Common myeloid progenitor, CD34-positive (primary cell): ENCODE measurements around the gene PCOLCE2.

ENCODE experiments used
- CTCF ChIA-PET: fragments of 350-600 bp; sonication (Branson Sonifier 250); formaldehyde crosslinking; loops from one replicate; lab custom pipeline; 2021; ENCODE audit warnings: antibody characterized with exemption; lab: Charles Lee
- POLR2A ChIA-PET: fragments of 350-600 bp; sonication (Branson Sonifier 250); formaldehyde crosslinking; loops from one replicate; lab custom pipeline; 2021; ENCODE audit warnings: antibody characterized with exemption; lab: Charles Lee
- DNase-seq, 3 donors: peaks; one replicate each; pipeline versions ENCODE4 v3.0.0 to v3.0.0-alpha.2; 2013
- H3K27ac ChIP-seq, 2 experiments: 1 replicate in 1 of 2; 2 replicates in 1 of 2; pipeline ENCODE4 v1.7.0; 2013; ENCODE audit warnings: inconsistent platforms in 2 of 2, low read length in 2 of 2, mild to moderate bottlenecking in 2 of 2, low read depth in 1 of 2, moderate library complexity in 1 of 2; ENCODE audit not compliant: severe bottlenecking in 2 of 2, insufficient read depth in 1 of 2, poor library complexity in 1 of 2
- H3K27me3 ChIP-seq, 5 experiments: replicated peaks in 2 of 5; 1 replicate in 3 of 5; 2 replicates in 2 of 5; pipeline versions ENCODE4 v1.6.1 to v1.7.0; 2013; ENCODE audit warnings: low read length in 4 of 5, mild to moderate bottlenecking in 2 of 5, moderate library complexity in 2 of 5, inconsistent platforms in 1 of 5; ENCODE audit not compliant: insufficient read depth in 5 of 5, control insufficient read depth in 4 of 5
- H3K36me3 ChIP-seq, 4 experiments: 1 replicate in 2 of 4; 2 replicates in 2 of 4; pipeline versions ENCODE4 v1.6.1 to v1.7.0; 2013; ENCODE audit warnings: low read length in 3 of 4, control low read depth in 1 of 4, mild to moderate bottlenecking in 1 of 4; ENCODE audit not compliant: control insufficient read depth in 4 of 4, insufficient read depth in 4 of 4
- H3K4me1 ChIP-seq, 4 experiments: 1 replicate in 3 of 4; 2 replicates in 1 of 4; pipeline versions ENCODE4 v1.6.1 to v1.7.1; 2013; ENCODE audit warnings: low read length in 3 of 4, mild to moderate bottlenecking in 3 of 4, control low read depth in 1 of 4, inconsistent platforms in 1 of 4, moderate library complexity in 1 of 4; ENCODE audit not compliant: control insufficient read depth in 4 of 4, insufficient read depth in 4 of 4; ENCODE audit errors: control extremely low read depth in 1 of 4
- H3K4me3 ChIP-seq, 7 experiments: 1 replicate in 4 of 7; 2 replicates in 3 of 7; pipeline versions ENCODE4 v1.5.1 to v1.7.0; 2013; ENCODE audit warnings: mild to moderate bottlenecking in 7 of 7, low read length in 6 of 7, moderate library complexity in 6 of 7, inconsistent platforms in 2 of 7, low read depth in 2 of 7, control low read depth in 1 of 7; ENCODE audit not compliant: insufficient read depth in 4 of 7, control insufficient read depth in 1 of 7; ENCODE audit errors: extremely low read depth in 1 of 7
- H3K9me3 ChIP-seq, 5 experiments: 1 replicate in 4 of 5; 2 replicates in 1 of 5; pipeline versions ENCODE4 v1.6.1 to v1.7.1; 2013; ENCODE audit warnings: low read length in 4 of 5, mild to moderate bottlenecking in 2 of 5, inconsistent platforms in 1 of 5, low read depth in 1 of 5, moderate library complexity in 1 of 5; ENCODE audit not compliant: control insufficient read depth in 4 of 5, insufficient read depth in 2 of 5; ENCODE audit errors: control extremely low read depth in 1 of 5
- WGBS: methylation state at CpG from one replicate; pipeline ENCODE4 v1.1.5; 2013; ENCODE audit not compliant: insufficient coverage; 5-methylcytosine and 5-hydroxymethylcytosine counted together

PCOLCE2 gene

GRCh38 chr3:142894493-142894892 is 5.6 kb upstream of the PCOLCE2 start:
- ChIA-PET CTCF (no interaction called here), POLR2A (no interaction called here)
- Histone ChIP-seq H3K27me3 (peaks cover 0 to 13% (median 9%) of the 10 kb centered on the region in 5 experiments), H3K36me3 (no peaks in the 10 kb centered on the region), H3K4me3 (no peak overlapping the region), H3K4me1 (no peaks in the 10 kb centered on the region), H3K9me3 (peaks cover 0 to 4% (median 0%) of the 10 kb centered on the region in 5 experiments), H3K27ac (no peak overlapping the region)
- DNase-seq = no peak
- 94% methylated on average over 2 of the region's 3 CpGs for WGBS

GRCh38 chr3:142892714-142893113 is 3.8 kb upstream of the PCOLCE2 start:
- Histone ChIP-seq H3K4me3 (no peak overlapping the region), H3K27me3 (peaks cover 4 to 31% (median 11%) of the 10 kb centered on the region in 5 experiments), H3K36me3 (no peaks in the 10 kb centered on the region), H3K9me3 (no peaks in the 10 kb centered on the region), H3K27ac (no peak overlapping the region), H3K4me1 (peaks cover 0 to 15% (median 14%) of the 10 kb centered on the region in 4 experiments)
- 100% methylated on average over 1 of the region's 2 CpGs for WGBS
- CTCF ChIA-PET = no interaction called here
- POLR2A ChIA-PET = no interaction called here
- DNase-seq = no peak

- Histone ChIP-seq H3K4me3 (no peak overlapping the region), H3K4me1 (peaks cover 0 to 15% (median 14%) of the 10 kb centered on the region in 4 experiments), H3K36me3 (no peaks in the 10 kb centered on the region), H3K27me3 (peaks cover 11 to 44% (median 20%) of the 10 kb centered on the region in 5 experiments), H3K9me3 (no peaks in the 10 kb centered on the region), H3K27ac (no peak overlapping the region)
- ChIA-PET POLR2A (no interaction called here), CTCF (interaction anchor here (1.0 kb wide), 1 partner anchor 111 kb away, joined by 3 read pairs; the partner anchor contains the start of gene U2SURP)
- DNase-seq = no peak
- no CpG with 5 or more reads among the region's 2 CpGs for WGBS
These were observed 1.7 kb upstream of the PCOLCE2 start for GRCh38 chr3:142890592-142890991.

GRCh38 chr3:142889212-142890014 is 530 bp upstream of the PCOLCE2 start:
- Histone ChIP-seq H3K4me3 (peak overlapping the region; percentile 32 to 75 (median 59)), H3K27ac (no peak overlapping the region), H3K27me3 (peaks cover 11 to 48% (median 20%) of the 10 kb centered on the region in 5 experiments), H3K4me1 (peaks cover 0 to 15% (median 14%) of the 10 kb centered on the region in 4 experiments), H3K9me3 (no peaks in the 10 kb centered on the region), H3K36me3 (no peaks in the 10 kb centered on the region)
- ChIA-PET POLR2A (no interaction called here), CTCF (interaction anchor here (1.9 kb wide), 1 partner anchor 8 kb away, joined by 7 read pairs; no protein-coding TSS in a partner anchor)
- 0% methylated on average over 17 of the region's 29 CpGs for WGBS
- peak in 2 of 3 donors; percentile 6 to 17 for DNase-seq

- DNase-seq = peak; percentile 39 to 77 (median 76)
- CTCF ChIA-PET = interaction anchor here (1.0 to 1.9 kb wide), 3 partner anchors 9 to 16 kb away, joined by 3 to 7 read pairs (median 3); no protein-coding TSS in a partner anchor
- H3K36me3 ChIP-seq = no peaks in the 10 kb centered on the region
- POLR2A ChIA-PET = no interaction called here
- peaks cover 0 to 15% (median 14%) of the 10 kb centered on the region in 4 experiments for H3K4me1 ChIP-seq
- peaks cover 11 to 48% (median 20%) of the 10 kb centered on the region in 5 experiments for H3K27me3 ChIP-seq
- no peak overlapping the region for H3K27ac ChIP-seq
- H3K9me3 ChIP-seq = no peaks in the 10 kb centered on the region
- WGBS = 0% methylated on average over 12 of the region's 14 CpGs
- H3K4me3 ChIP-seq = peak overlapping the region in 6 of 7 experiments; percentile 46 to 75 (median 62)
These were observed 793 bp downstream of the PCOLCE2 start for GRCh38 chr3:142888099-142888480.

GRCh38 chr3:142886940-142887339 is 1.9 kb downstream of the PCOLCE2 start:
- DNase-seq = peak in 2 of 3 donors; percentile 35 to 43
- Histone ChIP-seq H3K9me3 (no peaks in the 10 kb centered on the region), H3K27me3 (peaks cover 11 to 48% (median 20%) of the 10 kb centered on the region in 5 experiments), H3K36me3 (no peaks in the 10 kb centered on the region), H3K27ac (no peak overlapping the region), H3K4me3 (no peak overlapping the region), H3K4me1 (peaks cover 0 to 15% (median 14%) of the 10 kb centered on the region in 4 experiments)
- CTCF ChIA-PET = interaction anchor here (2.8 kb wide), 1 partner anchor 11 kb away, joined by 9 read pairs; no protein-coding TSS in a partner anchor
- WGBS = no CpG with 5 or more reads among the region's 2 CpGs
- POLR2A ChIA-PET = no interaction called here

- peaks cover 11 to 42% (median 19%) of the 10 kb centered on the region in 5 experiments for H3K27me3 ChIP-seq
- POLR2A ChIA-PET = no interaction called here
These were observed 2.9 kb downstream of the PCOLCE2 start for GRCh38 chr3:142886021-142886420.

More at GRCh38 chr3:142886021-142886420, 2.9 kb downstream of the PCOLCE2 start:
- no peak overlapping the region for H3K4me3 ChIP-seq
- H3K27ac ChIP-seq = no peak overlapping the region
- 100% methylated on average over 3 of the region's 7 CpGs for WGBS
- H3K36me3 ChIP-seq = no peaks in the 10 kb centered on the region
- CTCF ChIA-PET = interaction anchor here (2.3 to 2.8 kb wide), 2 partner anchors 10 to 18 kb away, joined by 5 to 9 read pairs; no protein-coding TSS in a partner anchor
- peaks cover 0 to 15% (median 14%) of the 10 kb centered on the region in 4 experiments for H3K4me1 ChIP-seq
- no peak for DNase-seq
- H3K9me3 ChIP-seq = no peaks in the 10 kb centered on the region
